ENCODE results near the gene SLC25A43. TPM values are rescaled to one million over a fixed set of nuclear protein-coding genes. Genes with fewer than 3 reads are reported as not detected.

SLC25A43 gene
- total RNA-seq, 4 donors from 2014 or later: 18.4 to 33.7 (median 22.2) TPM

DNA sequence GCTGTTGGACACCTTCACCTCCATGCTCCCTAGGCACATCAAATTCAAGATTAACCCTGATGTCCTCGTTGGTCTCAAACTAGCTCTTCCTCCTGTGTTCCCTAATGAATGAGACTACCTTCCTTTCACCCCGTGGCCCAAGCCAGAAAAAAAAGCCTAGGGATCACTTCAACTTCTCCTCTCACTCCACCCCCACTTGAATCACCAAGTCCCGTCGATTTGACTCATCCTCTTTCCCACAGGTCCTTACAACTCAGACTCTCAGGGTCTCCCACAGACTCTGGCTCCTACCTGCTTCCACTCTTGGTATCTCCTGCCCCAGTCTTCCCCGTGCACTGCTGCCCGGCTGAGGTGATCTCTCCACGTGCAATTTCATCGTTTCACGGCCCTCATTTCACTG is 8.5 kb downstream of the SLC25A43 start:
- ATAC-seq (ENCODE audit: low FRiP score) (no peak), DNase-seq (ENCODE audit: low spot score) (no peak)
- TF ChIP-seq, protein P1, sequence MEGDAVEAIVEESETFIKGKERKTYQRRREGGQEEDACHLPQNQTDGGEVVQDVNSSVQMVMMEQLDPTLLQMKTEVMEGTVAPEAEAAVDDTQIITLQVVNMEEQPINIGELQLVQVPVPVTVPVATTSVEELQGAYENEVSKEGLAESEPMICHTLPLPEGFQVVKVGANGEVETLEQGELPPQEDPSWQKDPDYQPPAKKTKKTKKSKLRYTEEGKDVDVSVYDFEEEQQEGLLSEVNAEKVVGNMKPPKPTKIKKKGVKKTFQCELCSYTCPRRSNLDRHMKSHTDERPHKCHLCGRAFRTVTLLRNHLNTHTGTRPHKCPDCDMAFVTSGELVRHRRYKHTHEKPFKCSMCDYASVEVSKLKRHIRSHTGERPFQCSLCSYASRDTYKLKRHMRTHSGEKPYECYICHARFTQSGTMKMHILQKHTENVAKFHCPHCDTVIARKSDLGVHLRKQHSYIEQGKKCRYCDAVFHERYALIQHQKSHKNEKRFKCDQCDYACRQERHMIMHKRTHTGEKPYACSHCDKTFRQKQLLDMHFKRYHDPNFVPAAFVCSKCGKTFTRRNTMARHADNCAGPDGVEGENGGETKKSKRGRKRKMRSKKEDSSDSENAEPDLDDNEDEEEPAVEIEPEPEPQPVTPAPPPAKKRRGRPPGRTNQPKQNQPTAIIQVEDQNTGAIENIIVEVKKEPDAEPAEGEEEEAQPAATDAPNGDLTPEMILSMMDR (IDR thresholded peaks at IDR 0.05): no peak

DNA sequence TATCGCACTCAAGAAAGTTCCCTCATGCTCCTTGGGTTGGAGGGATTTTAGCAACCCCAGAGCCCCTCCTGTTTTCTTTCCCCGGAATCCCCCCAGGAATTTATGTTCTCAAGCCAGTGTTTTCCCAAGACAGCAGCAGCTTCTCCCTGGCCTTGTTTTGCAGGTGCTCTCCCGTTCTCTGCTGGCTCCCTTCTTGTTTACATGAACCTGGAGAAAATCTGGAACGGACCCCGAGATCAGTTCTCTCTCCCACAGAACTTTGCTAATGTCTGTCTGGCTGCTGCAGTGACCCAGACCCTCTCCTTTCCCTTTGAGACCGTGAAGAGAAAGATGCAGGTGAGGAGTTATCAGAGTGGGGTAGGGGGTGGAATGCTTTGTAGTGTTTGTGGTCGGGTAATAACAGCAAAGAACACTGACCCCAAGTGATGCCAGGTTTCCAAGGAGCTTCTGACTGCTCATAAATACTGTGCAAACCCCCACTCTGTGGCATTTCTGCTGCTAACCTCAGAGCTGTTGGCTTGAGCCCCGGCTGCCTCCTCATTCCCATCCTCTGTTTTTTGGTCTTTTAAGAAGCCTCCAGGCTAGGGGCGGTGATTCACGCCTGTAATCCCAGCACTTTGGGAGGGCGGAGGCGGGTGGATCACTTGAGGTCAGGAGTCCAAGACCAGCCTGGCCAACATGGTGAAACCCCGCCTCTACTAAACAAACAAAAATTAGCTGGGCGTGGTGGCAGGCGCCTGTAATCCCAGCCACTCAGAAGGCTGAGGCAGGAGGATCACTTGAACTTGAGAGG is 11.1 kb downstream of the SLC25A43 start:
- peak; percentile 76 for ATAC-seq (ENCODE audit: low FRiP score)
- TF ChIP-seq, protein P1 (IDR thresholded peaks at IDR 0.05): no peak
- peak; percentile 27 for DNase-seq (ENCODE audit: low spot score)

DNA sequence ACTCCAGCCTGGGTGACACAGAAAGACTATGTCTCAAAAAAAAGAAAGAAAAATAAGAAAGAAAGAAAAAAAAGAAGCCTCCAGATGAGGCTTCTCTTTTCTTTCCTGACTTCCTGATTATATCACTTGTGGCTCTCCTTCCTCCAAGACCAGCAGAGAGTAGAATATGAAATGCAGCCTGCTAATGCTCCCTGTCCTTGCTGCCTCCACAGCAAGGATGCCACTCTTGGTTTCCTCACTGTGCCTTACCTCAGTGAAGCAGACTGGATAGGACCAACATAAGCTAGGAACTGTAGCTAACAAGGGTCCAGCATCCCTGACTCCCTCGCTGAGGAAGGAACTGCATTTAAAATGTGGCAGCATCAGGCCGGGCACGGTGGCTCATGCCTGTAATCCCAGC is 11.7 kb downstream of the SLC25A43 start:
- ATAC-seq (ENCODE audit: low FRiP score): no peak
- no peak for DNase-seq (ENCODE audit: low spot score)
- TF ChIP-seq, protein P1 (IDR thresholded peaks at IDR 0.05): no peak

DNA sequence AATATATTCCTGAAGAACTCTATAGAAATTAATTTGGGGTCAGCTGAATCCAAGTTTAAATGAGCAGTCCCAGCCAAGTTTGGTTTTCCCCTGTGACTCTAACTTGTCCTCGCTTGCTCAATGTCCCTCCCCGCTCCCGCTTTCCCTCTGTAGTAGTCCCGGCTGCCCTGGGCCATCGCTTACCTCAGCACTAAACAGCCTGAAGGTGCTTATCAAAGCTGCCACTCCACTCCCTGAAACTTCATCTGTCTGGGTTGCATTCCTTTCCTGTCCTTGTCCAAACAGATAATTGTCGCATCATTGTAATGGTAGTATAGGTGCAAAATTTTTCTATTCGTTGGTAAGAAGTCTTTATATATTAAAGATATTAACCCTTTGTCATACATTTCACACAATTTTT is 12.8 kb downstream of the SLC25A43 start:
- no peak for DNase-seq (ENCODE audit: low spot score)
- TF ChIP-seq, protein P1 (IDR thresholded peaks at IDR 0.05): no peak
- no peak for ATAC-seq (ENCODE audit: low FRiP score)

DNA sequence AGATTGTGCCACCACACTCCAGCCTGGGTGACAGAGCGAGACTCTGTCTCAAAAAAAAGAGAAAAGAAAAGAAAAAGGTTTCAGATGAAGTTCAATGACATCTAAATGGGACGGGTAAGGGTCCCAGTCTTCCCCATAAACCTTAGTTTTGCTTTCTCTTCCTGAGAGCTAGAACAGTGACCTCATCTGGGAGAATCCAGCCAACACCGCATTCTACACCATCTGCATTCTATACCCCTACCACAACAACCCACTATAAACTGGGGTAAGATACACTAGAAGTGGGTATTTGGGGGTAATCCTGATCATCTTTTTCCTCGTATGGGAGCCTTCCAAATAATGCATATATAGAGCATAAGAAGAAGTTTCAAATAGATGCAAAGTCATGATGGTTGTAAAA is 18.2 kb downstream of the SLC25A43 start:
- DNase-seq (ENCODE audit: low spot score) (no peak), ATAC-seq (ENCODE audit: low FRiP score) (no peak)
- TF ChIP-seq, protein P1 (IDR thresholded peaks at IDR 0.05): no peak

DNA sequence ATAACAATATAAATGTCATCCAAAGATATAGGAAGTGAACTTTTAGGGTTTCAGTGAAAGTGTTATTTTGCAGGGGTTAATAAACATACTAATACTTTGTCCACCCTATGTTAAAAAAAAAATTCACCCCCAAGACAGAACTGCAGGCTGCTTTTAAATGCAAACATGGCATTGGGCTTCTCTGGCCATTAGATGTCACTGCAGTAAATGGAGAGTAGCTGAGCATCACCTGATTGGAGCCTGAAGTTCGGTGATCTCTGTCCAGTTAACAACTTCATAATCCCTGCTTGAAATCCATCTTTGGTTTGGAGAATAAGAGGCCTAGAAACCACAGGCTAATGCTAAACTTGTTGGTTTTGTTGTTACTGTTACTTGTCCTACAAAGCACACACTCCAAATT is 18.7 kb downstream of the SLC25A43 start:
- DNase-seq (ENCODE audit: low spot score): no peak
- no peak for ATAC-seq (ENCODE audit: low FRiP score)
- TF ChIP-seq, protein P1 (IDR thresholded peaks at IDR 0.05): no peak

DNA sequence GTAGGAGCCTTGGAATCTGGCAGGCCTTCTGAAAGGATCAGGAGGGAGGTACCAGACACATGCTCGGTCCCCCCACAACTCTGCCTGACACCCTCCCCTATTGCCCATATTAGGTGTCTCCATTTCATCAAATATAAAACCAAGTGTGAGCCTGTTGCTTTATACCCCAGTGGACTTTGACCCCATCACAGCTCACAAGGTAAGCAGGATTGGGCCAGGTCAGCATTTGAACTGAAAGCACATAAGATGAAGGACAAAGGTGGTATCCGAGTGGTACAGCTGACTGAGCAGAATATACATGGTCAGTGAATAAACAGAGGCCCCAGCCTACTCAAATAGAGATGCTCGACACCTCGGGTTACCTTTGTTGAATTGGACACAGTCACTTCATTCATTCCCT is 20.0 kb downstream of the SLC25A43 start:
- no peak for ATAC-seq (ENCODE audit: low FRiP score)
- TF ChIP-seq, protein P1 (IDR thresholded peaks at IDR 0.05): no peak
- no peak for DNase-seq (ENCODE audit: low spot score)

All from omental fat pad (tissue), 4 donors.